CD4-positive, alpha-beta T cell treated with Interleukin-10 for 1 hour (primary cell): ENCODE measurements around the gene PPM1N.

Experiments used
- DNase-seq: peaks from one replicate; pipeline ENCODE4 v3.0.0-alpha.2; 2020

The PPM1N gene

GRCh38 chr19:45547211-45547770 is 49.0 kb downstream of the PPM1N start:
- DNase-seq: no peak

- DNase-seq: no peak
Measured at GRCh38 chr19:45547965-45548609, 49.8 kb downstream of the PPM1N start.
